ENCODE data around the gene FUT7. TPM values are rescaled to one million over a fixed set of nuclear protein-coding genes. Genes with fewer than 3 reads are reported as not detected.

FUT7 gene
- total RNA-seq, 1 donor from 2014 or later: not detected

DNA sequence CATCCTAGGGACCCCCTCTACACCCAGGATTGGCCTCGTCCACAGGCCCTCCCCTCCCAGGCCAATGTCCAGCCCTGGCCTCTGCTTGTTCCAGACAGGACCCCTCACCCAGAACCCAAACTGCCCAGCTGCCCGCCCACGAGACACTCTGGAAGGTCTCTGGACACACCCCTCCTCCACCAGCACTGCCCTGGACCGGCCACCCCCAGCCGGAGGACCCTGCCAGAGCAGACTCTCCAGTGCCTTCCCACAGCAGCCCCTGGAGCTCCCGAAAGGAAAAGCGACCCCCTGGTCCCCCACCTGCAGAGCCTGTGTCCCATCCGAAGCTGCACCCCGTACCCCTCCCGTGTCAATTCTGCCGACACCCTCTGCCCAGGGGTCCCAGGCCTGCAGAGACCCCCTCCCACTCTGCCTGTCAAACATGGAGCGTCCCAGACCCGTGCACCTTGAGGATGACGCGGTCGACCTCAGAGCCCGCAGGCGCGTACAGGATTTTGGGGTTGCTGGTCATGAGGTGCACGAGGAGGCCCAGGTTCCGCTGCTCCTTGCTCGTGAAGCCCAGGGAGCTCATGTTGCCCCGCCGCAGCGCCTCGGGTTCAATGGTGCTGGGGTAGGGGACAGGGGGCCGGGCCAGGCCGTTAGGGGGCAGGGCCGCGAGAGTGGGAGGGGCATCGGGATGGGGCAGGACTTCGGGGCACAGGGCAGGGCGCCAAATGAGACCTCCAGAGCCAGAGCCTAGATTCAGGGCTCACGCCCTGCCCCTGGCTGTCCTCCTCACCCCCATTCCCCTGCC is 11.8 kb downstream of the FUT7 start:
- Histone ChIP-seq H3K36me3 (ENCODE audit: control insufficient read depth in 3 of 3, insufficient read depth in 3 of 3, low read length in 3 of 3) (peaks cover 12 to 19% (median 17%) of the 10 kb centered on the region in 3 donors), H3K9me3 (ENCODE audit: control insufficient read depth in 3 of 3, low read length in 3 of 3) (no peaks in the 10 kb centered on the region), H3K27me3 (ENCODE audit: control insufficient read depth in 3 of 3, insufficient read depth in 3 of 3, low read length in 3 of 3) (no peaks in the 10 kb centered on the region), H3K4me3 (ENCODE audit: low read length in 3 of 3) (no peak overlapping the region), H3K9ac (ENCODE audit: low read depth in 1 of 3, low read length in 3 of 3) (no peak overlapping the region), H3K27ac (ENCODE audit: low read depth, low read length) (no peak overlapping the region), H3K4me1 (ENCODE audit: control insufficient read depth in 3 of 3, insufficient read depth in 3 of 3, low read length in 3 of 3) (no peaks in the 10 kb centered on the region)

DNA sequence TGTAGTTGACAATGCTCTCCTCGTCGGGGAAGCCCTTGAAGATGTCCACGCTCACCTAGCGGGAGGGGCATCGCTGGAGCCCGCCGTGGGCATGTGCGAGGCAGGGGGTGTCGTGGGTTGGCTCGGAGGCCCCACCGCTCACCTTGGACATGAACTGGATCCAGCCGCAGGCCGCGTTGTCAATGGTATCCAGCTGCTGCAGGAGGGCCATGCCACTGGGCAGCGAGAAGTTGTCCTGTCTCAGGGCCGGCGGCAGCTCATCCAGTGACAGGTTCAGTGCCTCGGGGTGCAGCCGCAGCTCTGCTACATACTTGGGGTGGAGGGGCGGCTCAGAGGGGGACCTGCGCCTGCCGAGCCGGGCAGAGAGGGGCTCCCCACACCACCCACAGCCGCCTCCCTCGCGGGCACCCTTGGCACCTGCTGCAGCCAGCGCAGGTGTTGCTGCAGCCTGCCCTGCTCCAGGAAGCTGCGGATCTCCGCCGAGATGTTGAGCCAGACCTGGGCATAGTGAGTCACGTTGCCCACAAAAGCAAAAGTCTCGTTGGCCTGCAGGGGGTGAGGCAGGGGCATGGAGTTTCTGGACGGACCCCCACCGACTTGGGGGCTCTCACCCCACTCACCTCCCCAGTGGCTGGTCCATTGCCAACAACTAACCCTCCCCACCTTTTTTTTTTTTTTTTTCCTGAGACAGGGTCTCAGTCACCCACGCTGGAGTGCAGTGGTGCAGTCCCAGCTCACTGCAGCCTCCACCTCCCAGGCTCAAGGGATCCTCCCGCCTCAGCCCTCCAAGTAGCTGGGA is 12.9 kb downstream of the FUT7 start:
- Histone ChIP-seq H3K9ac (ENCODE audit: low read depth in 1 of 3, low read length in 3 of 3) (no peak overlapping the region), H3K27ac (ENCODE audit: low read depth, low read length) (no peak overlapping the region), H3K27me3 (ENCODE audit: control insufficient read depth in 3 of 3, insufficient read depth in 3 of 3, low read length in 3 of 3) (no peaks in the 10 kb centered on the region), H3K9me3 (ENCODE audit: control insufficient read depth in 3 of 3, low read length in 3 of 3) (no peaks in the 10 kb centered on the region), H3K4me1 (ENCODE audit: control insufficient read depth in 3 of 3, insufficient read depth in 3 of 3, low read length in 3 of 3) (no peaks in the 10 kb centered on the region), H3K4me3 (ENCODE audit: low read length in 3 of 3) (no peak overlapping the region), H3K36me3 (ENCODE audit: control insufficient read depth in 3 of 3, insufficient read depth in 3 of 3, low read length in 3 of 3) (peaks cover 19 to 25% (median 19%) of the 10 kb centered on the region in 3 donors)

DNA sequence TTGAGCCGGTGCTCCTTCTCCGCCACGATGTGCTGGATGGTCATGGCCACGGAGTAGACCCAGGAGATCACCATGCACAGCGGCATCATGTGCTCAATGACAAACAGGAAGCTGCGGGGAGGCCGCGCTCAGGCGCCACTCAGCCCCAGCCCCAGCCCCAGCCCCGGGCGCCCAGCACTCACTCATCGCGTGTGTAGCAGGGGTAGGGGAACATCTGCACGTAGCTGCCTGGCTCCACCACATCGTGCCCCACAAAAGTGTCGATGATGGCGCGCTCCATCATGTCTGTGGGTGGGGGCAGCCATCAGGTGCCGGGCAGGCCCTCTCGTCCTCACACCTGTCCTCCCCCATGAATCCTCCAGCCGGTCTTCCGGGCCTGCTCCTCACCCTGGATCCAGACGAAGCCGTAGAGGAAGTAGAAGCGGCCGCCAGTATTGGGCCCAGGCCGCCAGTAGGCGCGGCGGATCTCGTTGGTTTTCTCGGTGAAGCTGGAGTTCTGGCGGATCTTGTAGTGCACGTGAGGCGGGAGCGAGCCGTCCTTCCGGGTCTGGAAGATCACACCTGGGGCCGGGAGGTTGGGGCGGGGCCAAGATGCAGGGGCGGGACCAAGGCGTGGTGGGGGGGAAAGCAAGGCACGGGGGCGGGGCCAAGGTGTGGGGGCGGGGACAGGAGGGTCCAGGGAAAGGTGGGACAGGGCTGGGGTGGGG is 13.9 kb downstream of the FUT7 start:
- Histone ChIP-seq H3K27me3 (ENCODE audit: control insufficient read depth in 3 of 3, insufficient read depth in 3 of 3, low read length in 3 of 3) (no peaks in the 10 kb centered on the region), H3K4me3 (ENCODE audit: low read length in 3 of 3) (no peak overlapping the region), H3K27ac (ENCODE audit: low read depth, low read length) (no peak overlapping the region), H3K36me3 (ENCODE audit: control insufficient read depth in 3 of 3, insufficient read depth in 3 of 3, low read length in 3 of 3) (peaks cover 19 to 27% (median 20%) of the 10 kb centered on the region in 3 donors), H3K4me1 (ENCODE audit: control insufficient read depth in 3 of 3, insufficient read depth in 3 of 3, low read length in 3 of 3) (no peaks in the 10 kb centered on the region), H3K9ac (ENCODE audit: low read depth in 1 of 3, low read length in 3 of 3) (no peak overlapping the region), H3K9me3 (ENCODE audit: control insufficient read depth in 3 of 3, low read length in 3 of 3) (no peaks in the 10 kb centered on the region)

DNA sequence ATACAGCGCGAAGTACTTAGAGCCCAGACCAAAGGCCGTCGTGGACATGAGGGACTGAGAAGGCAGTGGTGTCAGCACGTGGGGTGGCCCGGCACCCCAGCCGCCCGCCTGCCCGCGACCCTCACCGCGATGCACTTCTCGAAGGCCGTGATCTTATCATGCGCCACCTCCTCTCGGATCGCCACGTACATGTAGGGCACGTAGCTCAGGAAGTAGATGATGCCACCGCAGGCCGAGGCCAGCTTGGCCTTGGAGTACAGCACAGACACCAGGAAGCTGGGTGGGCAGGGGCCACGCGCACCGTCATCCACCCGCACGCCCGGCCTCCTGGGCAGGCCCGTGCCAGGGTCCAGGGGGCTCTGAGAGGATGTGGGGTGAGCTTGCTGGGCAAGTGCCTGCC is 14.8 kb downstream of the FUT7 start:
- no peak overlapping the region for H3K4me3 ChIP-seq (ENCODE audit: low read length in 3 of 3)
- H3K9ac ChIP-seq (ENCODE audit: low read depth in 1 of 3, low read length in 3 of 3): no peak overlapping the region
- H3K4me1 ChIP-seq (ENCODE audit: control insufficient read depth in 3 of 3, insufficient read depth in 3 of 3, low read length in 3 of 3): no peaks in the 10 kb centered on the region
- peaks cover 21 to 31% (median 25%) of the 10 kb centered on the region in 3 donors for H3K36me3 ChIP-seq (ENCODE audit: control insufficient read depth in 3 of 3, insufficient read depth in 3 of 3, low read length in 3 of 3)
- H3K9me3 ChIP-seq (ENCODE audit: control insufficient read depth in 3 of 3, low read length in 3 of 3): no peaks in the 10 kb centered on the region
- H3K27me3 ChIP-seq (ENCODE audit: control insufficient read depth in 3 of 3, insufficient read depth in 3 of 3, low read length in 3 of 3): no peaks in the 10 kb centered on the region
- no peak overlapping the region for H3K27ac ChIP-seq (ENCODE audit: low read depth, low read length)

DNA sequence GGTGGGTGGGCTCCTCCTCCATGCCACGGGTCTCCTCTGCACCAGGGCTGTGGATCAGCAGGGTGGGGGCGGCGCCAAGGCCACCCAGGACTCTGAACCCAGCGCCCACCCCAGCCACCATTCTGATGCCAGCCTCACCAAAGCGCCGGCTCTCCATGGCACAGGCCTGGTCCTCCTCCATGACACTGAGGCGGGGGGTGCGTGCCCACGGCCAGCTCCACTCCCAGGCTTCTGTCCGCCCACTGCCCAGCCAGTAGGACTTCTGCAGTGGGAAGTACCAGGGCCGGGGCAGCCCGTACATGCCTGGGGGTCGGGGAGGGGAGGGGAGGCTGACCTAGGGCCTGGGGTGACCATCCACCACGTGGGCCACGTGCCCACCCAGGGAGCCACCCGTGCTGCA is 15.5 kb downstream of the FUT7 start:
- H3K4me3 ChIP-seq (ENCODE audit: low read length in 3 of 3): no peak overlapping the region
- H3K9me3 ChIP-seq (ENCODE audit: control insufficient read depth in 3 of 3, low read length in 3 of 3): no peaks in the 10 kb centered on the region
- H3K9ac ChIP-seq (ENCODE audit: low read depth in 1 of 3, low read length in 3 of 3): no peak overlapping the region
- H3K4me1 ChIP-seq (ENCODE audit: control insufficient read depth in 3 of 3, insufficient read depth in 3 of 3, low read length in 3 of 3): no peaks in the 10 kb centered on the region
- no peak overlapping the region for H3K27ac ChIP-seq (ENCODE audit: low read depth, low read length)
- peaks cover 24 to 33% (median 27%) of the 10 kb centered on the region in 3 donors for H3K36me3 ChIP-seq (ENCODE audit: control insufficient read depth in 3 of 3, insufficient read depth in 3 of 3, low read length in 3 of 3)
- no peaks in the 10 kb centered on the region for H3K27me3 ChIP-seq (ENCODE audit: control insufficient read depth in 3 of 3, insufficient read depth in 3 of 3, low read length in 3 of 3)

DNA sequence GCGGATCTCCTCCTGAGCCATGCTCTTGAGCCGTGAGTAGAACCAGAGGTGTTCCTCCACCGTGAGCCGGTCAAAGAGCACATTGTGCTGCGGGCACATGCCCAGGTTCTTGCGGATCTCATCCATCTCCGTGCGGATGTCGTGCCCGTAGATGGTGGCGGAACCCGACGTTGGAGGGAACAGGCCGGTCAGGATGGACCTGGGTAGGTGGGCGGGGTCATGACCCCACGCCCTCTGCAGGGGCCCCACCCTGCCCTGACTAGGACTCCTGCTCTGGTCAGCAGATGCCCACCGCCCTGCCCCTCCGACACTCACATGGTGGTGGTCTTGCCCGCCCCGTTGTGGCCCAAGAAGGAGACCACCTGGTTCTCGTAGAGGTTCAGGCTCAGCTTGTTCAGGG is 15.9 kb downstream of the FUT7 start:
- Histone ChIP-seq H3K27ac (ENCODE audit: low read depth, low read length) (no peak overlapping the region), H3K4me1 (ENCODE audit: control insufficient read depth in 3 of 3, insufficient read depth in 3 of 3, low read length in 3 of 3) (no peaks in the 10 kb centered on the region), H3K9ac (ENCODE audit: low read depth in 1 of 3, low read length in 3 of 3) (no peak overlapping the region), H3K9me3 (ENCODE audit: control insufficient read depth in 3 of 3, low read length in 3 of 3) (no peaks in the 10 kb centered on the region), H3K36me3 (ENCODE audit: control insufficient read depth in 3 of 3, insufficient read depth in 3 of 3, low read length in 3 of 3) (peaks cover 22 to 35% (median 30%) of the 10 kb centered on the region in 3 donors), H3K4me3 (ENCODE audit: low read length in 3 of 3) (no peak overlapping the region), H3K27me3 (ENCODE audit: control insufficient read depth in 3 of 3, insufficient read depth in 3 of 3, low read length in 3 of 3) (no peaks in the 10 kb centered on the region)

DNA sequence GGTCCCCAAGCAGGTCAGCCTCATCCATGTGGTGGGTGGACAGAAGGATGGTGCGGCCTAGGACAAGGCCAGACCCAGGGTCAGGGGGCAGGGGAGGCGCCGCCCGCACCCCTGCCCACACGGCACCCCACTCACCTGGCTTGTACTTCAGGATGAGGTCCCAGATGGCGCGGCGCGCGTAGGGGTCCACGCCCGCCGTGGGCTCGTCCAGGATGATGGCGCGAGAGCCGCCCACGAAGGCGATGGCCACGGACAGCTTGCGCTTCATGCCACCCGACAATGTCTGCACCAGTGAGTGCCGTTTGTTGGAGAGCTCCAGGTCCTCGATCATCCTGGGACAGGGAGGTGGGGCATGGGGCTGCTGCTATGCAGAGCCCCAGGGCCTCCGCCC is 16.4 kb downstream of the FUT7 start:
- Histone ChIP-seq H3K9me3 (ENCODE audit: control insufficient read depth in 3 of 3, low read length in 3 of 3) (no peaks in the 10 kb centered on the region), H3K4me1 (ENCODE audit: control insufficient read depth in 3 of 3, insufficient read depth in 3 of 3, low read length in 3 of 3) (no peaks in the 10 kb centered on the region), H3K27me3 (ENCODE audit: control insufficient read depth in 3 of 3, insufficient read depth in 3 of 3, low read length in 3 of 3) (no peaks in the 10 kb centered on the region), H3K36me3 (ENCODE audit: control insufficient read depth in 3 of 3, insufficient read depth in 3 of 3, low read length in 3 of 3) (peaks cover 21 to 35% (median 30%) of the 10 kb centered on the region in 3 donors), H3K4me3 (ENCODE audit: low read length in 3 of 3) (no peak overlapping the region), H3K9ac (ENCODE audit: low read depth in 1 of 3, low read length in 3 of 3) (no peak overlapping the region), H3K27ac (ENCODE audit: low read depth, low read length) (no peak overlapping the region)

DNA sequence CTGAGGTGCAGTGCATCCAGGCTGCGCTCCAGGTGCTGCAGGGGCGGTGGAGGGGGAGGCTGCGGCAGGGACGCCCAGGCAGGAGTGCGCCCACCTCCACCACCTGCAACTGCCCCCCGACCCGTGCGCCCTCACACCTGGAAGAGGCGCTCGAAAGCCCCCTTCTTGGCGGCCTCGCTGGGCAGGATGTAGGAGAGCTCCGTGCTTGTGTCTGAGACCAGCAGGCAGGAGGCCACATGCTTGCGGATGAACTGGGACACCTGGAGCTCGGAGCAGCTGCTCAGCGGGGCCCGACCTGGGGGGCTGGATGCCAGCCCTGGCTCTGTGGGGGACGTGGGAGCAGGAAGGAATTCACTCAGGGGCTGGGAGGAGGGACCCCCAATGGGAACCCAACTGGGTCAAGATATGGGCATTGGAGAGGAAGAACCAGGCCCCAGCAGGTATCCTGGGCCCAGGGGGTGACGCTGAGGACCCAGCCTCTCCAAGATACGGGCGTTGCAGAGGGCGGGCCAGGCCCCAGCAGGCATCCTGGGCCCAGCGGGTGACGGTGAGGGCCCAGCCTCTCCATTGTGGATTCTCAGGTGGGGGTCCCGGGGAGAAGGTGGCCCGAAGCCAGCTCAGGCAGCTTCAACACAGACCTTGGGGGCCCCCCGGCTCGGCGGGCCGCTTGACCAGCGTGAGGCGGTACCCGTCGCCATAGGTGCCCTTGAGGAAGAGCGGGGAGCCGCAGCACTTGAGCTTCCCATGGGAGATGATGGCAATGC is 16.9 kb downstream of the FUT7 start:
- Histone ChIP-seq H3K27ac (ENCODE audit: low read depth, low read length) (no peak overlapping the region), H3K27me3 (ENCODE audit: control insufficient read depth in 3 of 3, insufficient read depth in 3 of 3, low read length in 3 of 3) (no peaks in the 10 kb centered on the region), H3K36me3 (ENCODE audit: control insufficient read depth in 3 of 3, insufficient read depth in 3 of 3, low read length in 3 of 3) (peaks cover 21 to 35% (median 30%) of the 10 kb centered on the region in 3 donors), H3K9ac (ENCODE audit: low read depth in 1 of 3, low read length in 3 of 3) (no peak overlapping the region), H3K4me1 (ENCODE audit: control insufficient read depth in 3 of 3, insufficient read depth in 3 of 3, low read length in 3 of 3) (no peaks in the 10 kb centered on the region), H3K4me3 (ENCODE audit: low read length in 3 of 3) (no peak overlapping the region), H3K9me3 (ENCODE audit: control insufficient read depth in 3 of 3, low read length in 3 of 3) (no peaks in the 10 kb centered on the region)

DNA sequence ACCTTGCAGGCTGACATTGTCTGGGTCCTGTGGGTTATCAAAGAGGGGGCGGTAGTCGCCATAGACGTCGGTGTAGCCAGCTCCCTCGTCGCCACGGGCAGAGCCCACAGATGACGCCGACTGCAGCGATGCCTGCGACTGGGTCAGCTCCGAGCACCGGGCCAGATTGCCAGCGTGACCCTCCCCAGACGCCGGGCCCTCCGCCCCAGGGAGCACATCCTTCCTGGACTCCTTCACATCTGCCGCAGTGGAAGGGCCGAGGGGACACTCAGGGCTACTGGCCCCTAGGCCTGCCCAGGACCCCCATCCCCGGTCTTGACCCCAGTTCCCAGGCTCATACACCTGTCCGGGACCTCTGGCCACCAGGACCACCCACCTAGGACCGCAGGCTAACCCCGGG is 17.7 kb downstream of the FUT7 start:
- no peaks in the 10 kb centered on the region for H3K9me3 ChIP-seq (ENCODE audit: control insufficient read depth in 3 of 3, low read length in 3 of 3)
- no peaks in the 10 kb centered on the region for H3K27me3 ChIP-seq (ENCODE audit: control insufficient read depth in 3 of 3, insufficient read depth in 3 of 3, low read length in 3 of 3)
- H3K27ac ChIP-seq (ENCODE audit: low read depth, low read length): no peak overlapping the region
- H3K9ac ChIP-seq (ENCODE audit: low read depth in 1 of 3, low read length in 3 of 3): no peak overlapping the region
- peaks cover 25 to 41% (median 36%) of the 10 kb centered on the region in 3 donors for H3K36me3 ChIP-seq (ENCODE audit: control insufficient read depth in 3 of 3, insufficient read depth in 3 of 3, low read length in 3 of 3)
- H3K4me3 ChIP-seq (ENCODE audit: low read length in 3 of 3): no peak overlapping the region
- no peaks in the 10 kb centered on the region for H3K4me1 ChIP-seq (ENCODE audit: control insufficient read depth in 3 of 3, insufficient read depth in 3 of 3, low read length in 3 of 3)
